A549 (cell line): ENCODE results near the gene TMEM214. TPM values are rescaled to one million over a fixed set of nuclear protein-coding genes. Genes with fewer than 3 reads are reported as not detected.

Experiments
- ATOH8 ChIP-seq: fragments of 250-450 bp; sonication (Bioruptor Pico); IDR thresholded peaks from 2 replicates; pipeline ENCODE4 v1.5.0; 2020; ENCODE audit warnings: low read depth, mild to moderate bottlenecking, moderate library complexity
- BCL3 ChIP-seq: fragments of >200 bp; sonication (Bioruptor Twin); formaldehyde crosslinking; IDR thresholded peaks from 3 replicates; pipeline ENCODE4 v1.6.1; 2016
- CBX2 ChIP-seq: fragments of 200-600 bp; sonication (generic); IDR thresholded peaks from 2 replicates; pipeline ENCODE4 v1.6.1; 2016; ENCODE audit warnings: low read depth, mild to moderate bottlenecking, borderline replicate concordance
- CBX8 ChIP-seq: fragments of 200-600 bp; sonication (generic); IDR thresholded peaks from 2 replicates; pipeline ENCODE4 v1.6.1; 2016
- CEBPB ChIP-seq, 2 experiments: fragments of >200 bp in 1 of 2; sonication (Bioruptor Twin) in 1 of 2; formaldehyde crosslinking in 1 of 2; IDR thresholded peaks; 2 replicates each; pipeline ENCODE4 v1.6.1; 2012 to 2016
- CHD2 ChIP-seq: fragments of 150-350 bp; IDR thresholded peaks from 2 replicates; pipeline ENCODE4 v1.6.1; 2014; ENCODE audit warnings: low read length; ENCODE audit not compliant: partially characterized antibody
- CHD4 ChIP-seq: fragments of 200-600 bp; sonication (generic); IDR thresholded peaks from 2 replicates; pipeline ENCODE4 v1.6.1; 2016; ENCODE audit warnings: antibody characterized with exemption, mild to moderate bottlenecking, borderline replicate concordance
- EHF ChIP-seq: fragments of 250-450 bp; sonication (Bioruptor Pico); IDR thresholded peaks from 2 replicates; pipeline ENCODE4 v1.5.0; 2020; ENCODE audit warnings: mild to moderate bottlenecking
- EP300 ChIP-seq, 2 experiments: fragments of >200 bp; sonication (Bioruptor Twin); formaldehyde crosslinking; IDR thresholded peaks; 2 replicates in 1 of 2; 3 replicates in 1 of 2; pipeline ENCODE4 v1.6.1; 2016 to 2017
- ESRRA ChIP-seq: fragments of 150-350 bp; IDR thresholded peaks from 2 replicates; pipeline ENCODE4 v1.6.1; 2014; ENCODE audit warnings: mild to moderate bottlenecking, low read length, borderline replicate concordance
- FOSB ChIP-seq: fragments of 250-450 bp; sonication (Bioruptor Pico); IDR thresholded peaks from 2 replicates; pipeline ENCODE4 v1.5.0; 2020; ENCODE audit warnings: mild to moderate bottlenecking, moderate library complexity
- FOSL2 ChIP-seq, 2 experiments: fragments of 450-650 bp in 1 of 2; fragments of >200 bp in 1 of 2; sonication (Bioruptor Twin) in 1 of 2; formaldehyde crosslinking; IDR thresholded peaks; 2 replicates each; pipeline versions ENCODE4 v1.5.0 to v1.6.1; 2016 to 2020; ENCODE audit warnings: mild to moderate bottlenecking in 1 of 2, moderate library complexity in 1 of 2
- FOXS1 ChIP-seq: fragments of 250-450 bp; sonication (Bioruptor Pico); IDR thresholded peaks from 2 replicates; pipeline ENCODE4 v1.5.0; 2020; ENCODE audit warnings: mild to moderate bottlenecking, moderate library complexity
- GATA3 ChIP-seq: IDR thresholded peaks from 2 replicates; pipeline ENCODE4 v1.6.1; 2012; ENCODE audit warnings: borderline replicate concordance
- HDAC2 ChIP-seq: fragments of 200-600 bp; sonication (generic); IDR thresholded peaks from 2 replicates; pipeline ENCODE4 v1.6.1; 2016
- HMGXB4 ChIP-seq: fragments of 250-450 bp; sonication (Bioruptor Pico); IDR thresholded peaks from 2 replicates; pipeline ENCODE4 v1.5.0; 2021; ENCODE audit warnings: mild to moderate bottlenecking, moderate library complexity, borderline replicate concordance
- HOXB13 ChIP-seq: fragments of 250-450 bp; sonication (Bioruptor Pico); IDR thresholded peaks from 2 replicates; pipeline ENCODE4 v1.5.0; 2020; ENCODE audit warnings: low read depth, mild to moderate bottlenecking, moderate library complexity
- HOXB5 ChIP-seq: fragments of 250-450 bp; sonication (Bioruptor Pico); IDR thresholded peaks from 2 replicates; pipeline ENCODE4 v1.5.0; 2020; ENCODE audit warnings: mild to moderate bottlenecking, moderate library complexity
- JUN ChIP-seq, 2 experiments: fragments of >200 bp; sonication (Bioruptor Twin); formaldehyde crosslinking; IDR thresholded peaks; 2 replicates in 1 of 2; 3 replicates in 1 of 2; pipeline ENCODE4 v1.6.1; 2016 to 2017
- JUNB ChIP-seq: fragments of >200 bp; sonication (Bioruptor Twin); formaldehyde crosslinking; IDR thresholded peaks from 2 replicates; pipeline ENCODE4 v1.6.1; 2016
- KDM1A ChIP-seq: fragments of 200-600 bp; sonication (generic); IDR thresholded peaks from 2 replicates; pipeline ENCODE4 v1.6.1; 2016; ENCODE audit warnings: low read depth, mild to moderate bottlenecking
- MAFK ChIP-seq: fragments of 450-650 bp; IDR thresholded peaks from 2 replicates; pipeline ENCODE4 v1.6.1; 2014; ENCODE audit not compliant: partially characterized antibody
- MAX ChIP-seq: IDR thresholded peaks from 2 replicates; pipeline ENCODE4 v1.6.1; 2012
- NFE2L2 ChIP-seq: fragments of 150-350 bp; conservative IDR thresholded peaks from 2 replicates; pipeline ENCODE4 v1.6.1; 2014; ENCODE audit warnings: low read length
- NPAS2 ChIP-seq: fragments of 250-450 bp; sonication (Bioruptor Pico); IDR thresholded peaks from 2 replicates; pipeline ENCODE4 v1.8.0; 2022; ENCODE audit warnings: mild to moderate bottlenecking, moderate library complexity, borderline replicate concordance
- NR3C1 ChIP-seq: fragments of >200 bp; sonication (Bioruptor Twin); formaldehyde crosslinking; IDR thresholded peaks from 3 replicates; pipeline ENCODE4 v1.6.1; 2017
- PBX3 ChIP-seq: IDR thresholded peaks from 2 replicates; pipeline ENCODE4 v1.6.1; 2012
- PHF8 ChIP-seq: fragments of 200-600 bp; sonication (generic); IDR thresholded peaks from 2 replicates; pipeline ENCODE4 v1.6.1; 2016; ENCODE audit warnings: low read depth, mild to moderate bottlenecking, antibody characterized with exemption, moderate library complexity, borderline replicate concordance
- POLR2A ChIP-seq: IDR thresholded peaks from 2 replicates; pipeline ENCODE4 v1.6.1; 2012; ENCODE audit warnings: mild to moderate bottlenecking, low read length
- POLR2AphosphoS2 ChIP-seq: conservative IDR thresholded peaks from 2 replicates; pipeline ENCODE4 v1.6.1; 2012; ENCODE audit warnings: low read length, improper control_type of control experiment, inconsistent platforms
- RAD21 ChIP-seq, 2 experiments: fragments of >200 bp in 1 of 2; sonication (Bioruptor Twin) in 1 of 2; formaldehyde crosslinking in 1 of 2; IDR thresholded peaks in 1 of 2; conservative IDR thresholded peaks in 1 of 2; 2 replicates in 1 of 2; 3 replicates in 1 of 2; pipeline ENCODE4 v1.6.1; 2012 to 2018; ENCODE audit warnings: inconsistent platforms in 1 of 2
- RFX5 ChIP-seq: fragments of 450-650 bp; IDR thresholded peaks from 2 replicates; pipeline ENCODE4 v1.7.1; 2014; ENCODE audit warnings: antibody characterized with exemption, mild to moderate bottlenecking, moderate library complexity
- RNF2 ChIP-seq: fragments of 200-600 bp; sonication (generic); IDR thresholded peaks from 2 replicates; pipeline ENCODE4 v1.6.1; 2016; ENCODE audit warnings: low read depth, mild to moderate bottlenecking, antibody characterized with exemption, moderate library complexity, borderline replicate concordance
- SMC3 ChIP-seq: fragments of >200 bp; sonication (Bioruptor Twin); formaldehyde crosslinking; IDR thresholded peaks from 3 replicates; pipeline ENCODE4 v1.6.1; 2018; ENCODE audit warnings: inconsistent platforms
- SREBF2 ChIP-seq: fragments of 450-650 bp; IDR thresholded peaks from 2 replicates; pipeline ENCODE4 v1.6.1; 2014; ENCODE audit warnings: mild to moderate bottlenecking, moderate library complexity
- TFCP2L1 ChIP-seq: fragments of 250-450 bp; sonication (Bioruptor Pico); IDR thresholded peaks from 2 replicates; pipeline ENCODE4 v1.5.0; 2021; ENCODE audit warnings: mild to moderate bottlenecking
- TP53 ChIP-seq: fragments of 250-450 bp; sonication (Bioruptor Pico); IDR thresholded peaks from 2 replicates; pipeline ENCODE4 v1.5.0; 2021; ENCODE audit warnings: mild to moderate bottlenecking, moderate library complexity
- ZSCAN20 ChIP-seq: fragments of 250-450 bp; sonication (Bioruptor Pico); IDR thresholded peaks from 2 replicates; pipeline ENCODE4 v1.8.0; 2022; ENCODE audit warnings: mild to moderate bottlenecking, moderate library complexity
- polyA plus RNA-seq, 4 experiments: library from polyadenylated mRNA; depleted of rRNA in 3 of 4; stranded (reverse); fragments of >200 nt; fragmentation: RNase III in 1 of 4; extraction: RNeasy Plus Mini Kit Qiagen cat#74134 plus additional on column Dnase treatment in 1 of 4; gene quantifications; 2 replicates in 3 of 4; 3 replicates in 1 of 4; pipeline ENCODE4 v1.2.3, GENCODE V29; 2011 to 2017

Gene TMEM214
- polyA plus RNA-seq, 2 of the 4 experiments (the other 2 are of a cell fraction): 54.3 to 74.9 TPM

GRCh38 chr2:27050996-27051901 is 18.5 kb downstream of the TMEM214 start, which contains the start of gene AGBL5 (continued):
- TF ChIP-seq CBX2 (no peak), SMC3 (no peak; the same call in 2 of the 3 replicates), FOSL2 (IDR thresholded peaks at IDR 0.05) (no peak), FOSL2 (CRISPR knock-in tag; IDR thresholded peaks at IDR 0.05) (peak; percentile 1; the same call in 1 of the 2 replicates), TP53 (no peak; the same call in 1 of the 2 replicates), RFX5 (no peak), PBX3 (peak; percentile 55; the same call in 1 of the 2 replicates), BCL3 (peak; percentile 87; the same call in 2 of the 3 replicates), HOXB13 (CRISPR knock-in tag) (no peak), CBX8 (no peak), HMGXB4 (CRISPR knock-in tag) (peak; percentile 62; the same call in 1 of the 2 replicates), CEBPB (IDR thresholded peaks at IDR 0.05) (no peak; a peak in 1 of 4 replicates), POLR2A (peak; percentile 47), ZSCAN20 (CRISPR knock-in tag) (no peak), KDM1A (no peak), POLR2AphosphoS2 (peak; percentile 96), EHF (no peak), PHF8 (peak; percentile 48; the same call in 1 of the 2 replicates), GATA3 (no peak; the same call in 1 of the 2 replicates), FOSB (peak; percentile 77; the same call in 1 of the 2 replicates), ESRRA (no peak), MAX (peak; percentile 100), HDAC2 (no peak; the same call in 1 of the 2 replicates), NR3C1 (no peak), TFCP2L1 (peak; percentile 95; the same call in 1 of the 2 replicates), HOXB5 (CRISPR knock-in tag) (peak; percentile 76; the same call in 1 of the 2 replicates), RAD21 (conservative IDR thresholded peaks at IDR 0.05 in 1 of 2, IDR thresholded peaks at IDR 0.05 in 1 of 2) (no peak), RNF2 (no peak), NPAS2 (no peak; the same call in 1 of the 2 replicates), FOXS1 (CRISPR knock-in tag) (no peak), NFE2L2 (peak; percentile 20; the same call in 1 of the 2 replicates), JUN (IDR thresholded peaks at IDR 0.05) (peak; percentile 65 to 78), CHD2 (peak; percentile 18), EP300 (IDR thresholded peaks at IDR 0.05) (no peak), CHD4 (no peak), JUNB (no peak), MAFK (no peak), SREBF2 (peak; percentile 93), ATOH8 (CRISPR knock-in tag) (peak; percentile 87)
